HG03460 (cell line): ENCODE measurements around the gene FUCA2.
A peak's percentile ranks its signal among the peaks of the same experiment; 100 is the strongest.

Experiments
- ATAC-seq: cut with Tn5 transposase; IDR thresholded peaks from one replicate; pipeline ENCODE4 v1.9.1; 2021; ENCODE audit not compliant: unreplicated experiment

The FUCA2 gene

GRCh38 chr6:143510991-143511891, at the start of gene FUCA2:
TSS of gene FUCA2 (minus strand) at chr6:143511720. CDS start at chr6:143511634, 86 bp downstream.
- ATAC-seq = peak; percentile 64

GRCh38 chr6:143561105-143561704, 49.7 kb upstream of the FUCA2 start:
- ATAC-seq = no peak

GRCh38 chr6:143559051-143559660, 47.6 kb upstream of the FUCA2 start:
- no peak for ATAC-seq

DNA sequence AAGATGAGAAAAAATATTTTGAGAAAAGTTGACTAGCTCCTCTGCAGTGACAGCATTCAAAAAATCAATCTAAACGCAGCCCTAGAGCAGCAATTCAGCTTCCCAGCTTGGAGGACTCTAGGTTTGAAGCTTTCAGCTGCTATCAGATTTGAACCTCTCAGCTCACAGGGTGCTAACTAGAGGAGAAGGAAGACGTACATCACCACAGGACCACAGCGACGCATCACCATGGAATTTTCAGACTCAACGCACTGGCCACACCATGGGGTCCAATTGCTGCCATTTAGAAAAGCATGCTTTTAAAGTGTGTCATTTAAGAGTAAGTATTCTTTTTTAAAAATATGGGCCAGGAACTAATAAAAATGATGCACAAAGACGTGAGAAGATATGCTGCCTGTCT, 45.0 kb upstream of the FUCA2 start:
- no peak for ATAC-seq

DNA sequence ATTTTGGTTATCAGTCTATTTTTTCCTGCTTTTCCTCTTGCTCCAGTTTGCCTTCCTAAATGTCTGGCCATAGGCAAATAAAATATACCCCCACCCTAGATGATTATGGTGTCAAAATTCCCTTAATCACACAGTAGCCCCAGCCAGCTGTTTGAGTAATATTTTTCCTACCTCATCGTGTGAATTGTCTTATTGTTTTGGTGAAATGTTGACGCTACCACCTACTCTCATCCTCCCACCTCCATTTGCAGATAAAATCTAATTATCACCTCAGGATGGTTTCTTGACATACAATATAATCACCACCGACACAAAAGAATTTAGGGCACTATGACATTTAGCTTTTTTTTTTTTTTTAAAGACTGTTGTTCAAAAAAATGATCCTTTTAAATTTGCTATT, 44.1 kb upstream of the FUCA2 start:
- no peak for ATAC-seq

DNA sequence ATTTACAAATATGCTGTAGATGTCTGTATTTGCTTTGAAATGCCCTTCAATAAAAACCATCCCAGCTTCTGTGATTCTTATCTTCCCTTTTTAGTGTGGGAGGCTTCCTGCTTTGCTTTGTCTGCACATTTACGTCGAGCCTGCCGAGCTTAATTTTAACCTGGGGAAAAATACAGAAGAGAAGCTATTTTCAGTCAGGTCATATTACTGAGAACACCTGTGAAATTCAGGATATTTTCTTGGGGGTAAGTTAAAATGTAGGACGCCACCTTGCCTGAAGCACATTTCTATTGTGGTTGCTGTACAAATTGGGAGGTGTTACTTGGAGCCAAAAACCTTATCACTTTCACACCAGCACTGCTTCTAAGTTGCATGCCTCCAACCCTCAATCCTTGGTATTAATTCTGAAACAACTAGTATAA, 43.6 kb upstream of the FUCA2 start:
- ATAC-seq = no peak

GRCh38 chr6:143553337-143553736, 41.8 kb upstream of the FUCA2 start:
- ATAC-seq = no peak

DNA sequence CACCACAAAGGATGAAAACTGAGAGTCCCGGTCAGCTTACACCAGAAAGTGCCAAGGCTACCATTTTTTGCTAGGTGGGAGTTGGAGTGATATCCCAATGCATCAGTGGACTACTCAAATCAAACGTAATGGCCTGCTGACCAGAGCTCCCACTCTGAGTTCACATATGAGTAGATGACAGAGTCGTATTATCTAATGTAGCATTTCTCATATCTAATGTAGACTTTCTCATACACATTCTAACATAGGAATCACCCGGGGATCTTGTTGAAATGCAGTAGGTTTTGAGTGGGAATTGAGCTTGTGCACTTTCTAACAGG, 38.4 kb upstream of the FUCA2 start:
- ATAC-seq = no peak

DNA sequence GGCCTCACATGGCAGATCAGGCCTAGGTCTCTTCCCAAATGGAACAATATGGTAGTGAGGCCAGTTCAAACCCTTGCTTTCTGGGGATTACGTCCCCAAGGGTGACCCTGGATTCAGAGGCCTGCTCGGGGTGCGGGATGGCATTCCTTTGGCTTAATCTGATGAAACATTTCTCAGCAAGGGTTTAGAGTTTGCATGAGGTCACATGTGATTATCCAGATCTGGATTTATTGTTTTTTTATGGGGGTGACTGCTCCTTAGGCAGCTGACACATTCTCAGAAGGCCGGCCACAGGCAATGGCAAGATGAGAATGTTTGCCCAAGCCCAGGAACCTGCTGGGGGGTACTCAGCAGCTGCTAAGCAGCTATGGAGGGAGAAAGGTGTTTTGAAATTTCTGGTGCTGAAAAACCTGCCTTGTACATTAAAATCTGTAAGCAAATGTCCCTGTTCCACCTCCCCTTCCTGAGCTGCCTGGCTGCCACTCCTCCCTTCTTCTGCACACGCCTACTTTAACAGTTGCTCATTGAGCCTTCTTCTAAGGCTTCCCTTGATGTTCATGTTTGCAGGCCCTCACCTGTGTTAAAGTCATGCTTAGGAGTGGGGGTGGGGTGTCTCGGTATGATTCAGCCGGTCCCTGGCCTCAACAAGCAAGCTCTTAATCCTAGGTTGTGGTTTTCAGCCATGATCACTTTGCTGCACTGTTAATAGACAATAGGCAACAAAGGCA, 37.9 kb upstream of the FUCA2 start:
- ATAC-seq = no peak

- ATAC-seq = no peak
Observed at GRCh38 chr6:143546599-143546998, 35.1 kb upstream of the FUCA2 start.

- no peak for ATAC-seq
Observed at GRCh38 chr6:143545976-143546547, 34.5 kb upstream of the FUCA2 start.

DNA sequence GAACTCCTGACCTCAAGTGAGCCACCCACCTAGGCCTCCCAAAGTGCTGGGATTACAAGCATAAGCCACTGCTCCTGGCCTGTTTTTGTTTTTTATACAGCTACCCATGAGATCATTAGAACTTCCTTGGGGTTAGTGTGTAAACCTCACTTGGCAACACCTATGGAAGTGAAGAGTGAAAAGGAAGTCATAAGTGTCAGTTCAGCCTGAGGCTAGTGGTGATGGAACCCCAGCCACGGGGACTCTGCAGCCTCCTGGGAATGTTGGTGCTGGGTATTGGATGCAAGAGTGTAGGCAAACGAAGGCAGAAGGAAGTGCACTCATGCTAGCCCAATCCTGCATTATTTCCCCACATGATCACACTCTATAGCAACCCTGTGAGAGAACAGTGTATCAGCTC, 33.6 kb upstream of the FUCA2 start:
- no peak for ATAC-seq

DNA sequence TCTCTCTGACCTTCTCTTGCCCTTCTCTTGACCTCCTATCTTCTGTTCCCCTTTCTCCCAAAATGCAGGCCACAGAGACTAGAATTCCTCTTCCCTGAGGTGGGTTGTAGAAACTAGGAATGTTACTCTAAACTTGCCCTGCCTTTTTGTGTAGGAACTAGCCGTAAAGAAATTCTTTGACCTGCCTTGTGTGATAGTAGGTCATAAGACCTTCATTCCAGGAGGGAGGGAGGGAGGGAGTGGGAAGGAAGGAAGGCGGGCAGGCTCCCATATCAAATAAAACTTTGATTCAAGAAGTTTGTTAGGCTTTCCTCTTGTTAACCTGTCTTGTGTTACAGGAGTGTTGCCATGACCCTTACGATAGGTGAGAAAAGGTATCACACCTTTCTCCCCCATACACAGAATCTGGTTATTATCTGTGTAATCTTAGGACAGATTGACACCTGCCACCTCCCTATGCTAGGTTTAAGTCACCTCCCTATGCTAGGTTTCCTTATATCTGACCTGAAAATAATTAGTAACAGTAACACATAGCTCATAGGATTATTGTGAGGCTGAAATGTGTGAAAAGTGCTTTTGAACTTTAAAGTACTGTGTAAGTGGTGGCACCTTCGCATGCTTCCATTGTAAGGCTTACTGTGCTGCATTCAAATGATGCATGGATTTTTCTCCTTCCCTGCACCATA, 32.6 kb upstream of the FUCA2 start:
- no peak for ATAC-seq

DNA sequence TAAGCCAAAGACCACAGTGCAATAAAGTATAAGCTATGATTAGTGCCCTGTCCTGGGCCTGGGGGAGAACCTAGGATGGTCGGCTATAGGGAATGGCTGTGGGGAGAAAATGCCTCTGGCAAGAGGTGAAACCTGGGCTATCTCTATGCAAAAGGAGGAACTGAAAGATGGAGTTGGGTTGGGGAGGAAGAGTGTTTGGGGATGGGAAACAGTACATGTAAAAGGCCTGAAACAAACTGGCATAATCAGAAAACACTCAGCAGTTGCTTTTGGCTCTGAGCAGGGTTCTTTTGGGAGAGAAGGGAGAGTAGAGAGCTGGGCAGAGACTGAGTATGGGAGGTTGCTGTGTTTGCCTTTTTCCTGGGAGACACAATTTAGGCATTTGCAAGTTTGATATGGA, 31.9 kb upstream of the FUCA2 start:
- no peak for ATAC-seq

- no peak for ATAC-seq
Observed at GRCh38 chr6:143542888-143543287, 31.4 kb upstream of the FUCA2 start.

DNA sequence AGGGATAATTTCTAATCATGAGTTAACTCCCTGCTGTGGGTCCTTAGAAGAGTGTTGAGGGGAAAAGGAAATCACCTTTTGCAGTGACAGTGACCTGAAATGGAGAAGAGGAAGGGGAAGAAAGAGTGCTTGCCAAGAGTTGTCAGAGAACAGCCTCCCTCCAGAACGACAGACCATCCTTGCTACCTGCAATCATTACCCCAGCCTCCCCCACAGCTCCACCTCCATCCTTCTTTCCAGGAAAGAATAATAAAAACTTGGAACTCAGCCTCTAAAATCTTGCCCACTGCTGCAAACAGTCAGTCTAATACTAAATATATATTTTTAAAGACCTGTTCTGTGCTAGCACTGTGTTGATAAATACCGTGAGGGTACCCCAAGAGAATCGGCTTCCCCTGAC, 28.7 kb upstream of the FUCA2 start:
- no peak for ATAC-seq

GRCh38 chr6:143539734-143540133, 28.2 kb upstream of the FUCA2 start:
- ATAC-seq = no peak

GRCh38 chr6:143539106-143539505, 27.6 kb upstream of the FUCA2 start:
- no peak for ATAC-seq

DNA sequence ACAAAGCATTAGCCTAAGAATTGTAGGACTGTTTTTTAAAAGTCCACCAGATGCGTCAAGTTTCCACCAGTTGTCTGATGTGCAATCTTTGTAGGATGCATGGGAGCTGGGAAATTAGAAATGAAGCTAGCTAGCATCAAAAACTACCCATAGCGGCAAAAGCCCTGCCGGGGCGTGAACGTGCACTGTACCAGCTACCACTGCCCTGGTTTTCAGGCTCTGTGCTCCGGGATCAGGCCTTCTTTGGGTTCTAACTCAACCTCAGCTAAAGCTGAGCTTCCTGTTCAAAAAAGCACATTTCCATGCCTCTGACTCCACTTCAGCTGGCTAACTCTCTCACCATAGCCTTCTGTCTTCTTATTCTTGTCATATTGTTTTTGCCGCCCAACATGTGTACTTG, 26.9 kb upstream of the FUCA2 start:
- no peak for ATAC-seq

DNA sequence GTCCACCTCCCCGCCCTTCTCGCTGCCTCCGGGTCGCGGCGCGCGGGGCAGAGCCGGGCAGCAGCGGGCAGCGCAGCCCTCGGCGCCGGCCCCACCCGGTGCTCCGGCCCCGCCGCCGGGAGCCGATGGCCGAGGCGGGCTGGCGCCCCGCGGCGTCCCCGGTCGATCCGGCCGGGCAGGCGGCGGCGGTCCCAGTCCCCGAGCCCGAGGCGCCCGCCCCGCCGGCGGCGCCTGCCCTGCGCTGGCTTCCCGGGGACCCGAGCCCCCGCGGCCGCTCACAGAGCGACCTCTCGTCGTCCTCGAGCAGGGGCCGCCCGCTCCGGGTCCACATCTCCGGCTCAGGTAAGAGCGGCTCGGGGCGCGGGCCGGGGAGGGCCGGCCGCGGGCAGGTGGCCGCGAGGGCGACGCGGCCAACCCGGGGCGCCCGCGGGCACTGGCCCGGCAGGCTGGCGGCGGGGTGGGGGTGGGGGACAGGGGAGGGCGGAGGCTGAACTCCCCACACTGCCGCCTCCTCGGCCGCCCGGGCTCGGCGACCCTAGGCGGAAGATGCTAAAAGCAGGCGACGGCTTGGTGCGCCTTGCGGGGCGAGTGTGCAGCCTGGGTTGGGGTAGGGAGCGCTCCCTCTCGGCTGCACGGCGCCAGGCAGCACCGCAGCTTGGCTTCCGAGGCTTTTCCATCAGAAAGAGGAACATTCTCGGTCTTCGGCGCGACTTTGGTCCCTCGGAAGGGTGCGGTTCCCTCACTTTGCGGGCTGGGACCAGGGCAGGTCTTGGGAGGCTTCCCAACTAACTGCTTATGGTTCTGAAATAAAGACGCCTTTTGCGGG, 25.6 kb upstream of the FUCA2 start:
- ATAC-seq = peak; percentile 40
